Measurements from ENCODE around the gene CUEDC2. TPM values are rescaled to one million over a fixed set of nuclear protein-coding genes. Genes with fewer than 3 reads are reported as not detected.

CUEDC2 gene
- total RNA-seq, 1 experiment from 2014 or later = 40.2 TPM

- TF ChIP-seq, protein P1, sequence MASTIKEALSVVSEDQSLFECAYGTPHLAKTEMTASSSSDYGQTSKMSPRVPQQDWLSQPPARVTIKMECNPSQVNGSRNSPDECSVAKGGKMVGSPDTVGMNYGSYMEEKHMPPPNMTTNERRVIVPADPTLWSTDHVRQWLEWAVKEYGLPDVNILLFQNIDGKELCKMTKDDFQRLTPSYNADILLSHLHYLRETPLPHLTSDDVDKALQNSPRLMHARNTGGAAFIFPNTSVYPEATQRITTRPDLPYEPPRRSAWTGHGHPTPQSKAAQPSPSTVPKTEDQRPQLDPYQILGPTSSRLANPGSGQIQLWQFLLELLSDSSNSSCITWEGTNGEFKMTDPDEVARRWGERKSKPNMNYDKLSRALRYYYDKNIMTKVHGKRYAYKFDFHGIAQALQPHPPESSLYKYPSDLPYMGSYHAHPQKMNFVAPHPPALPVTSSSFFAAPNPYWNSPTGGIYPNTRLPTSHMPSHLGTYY (CRISPR knock-in tag; IDR thresholded peaks at IDR 0.05) = no peak
- TF ChIP-seq NFE2L1 (CRISPR knock-in tag; IDR thresholded peaks at IDR 0.05) (no peak; the same call in 1 of the 2 replicates), EMX1 (CRISPR knock-in tag; IDR thresholded peaks at IDR 0.05) (no peak), OVOL2 (CRISPR knock-in tag; IDR thresholded peaks at IDR 0.05; ENCODE audit: borderline replicate concordance) (no peak), ZMAT4 (CRISPR knock-in tag; IDR thresholded peaks at IDR 0.05) (no peak), IRF2 (CRISPR knock-in tag; IDR thresholded peaks at IDR 0.05; ENCODE audit: borderline replicate concordance, low read depth) (no peak)
Observed at GRCh38 chr10:102399217-102400021, 33.0 kb downstream of the CUEDC2 start (continued).

DNA sequence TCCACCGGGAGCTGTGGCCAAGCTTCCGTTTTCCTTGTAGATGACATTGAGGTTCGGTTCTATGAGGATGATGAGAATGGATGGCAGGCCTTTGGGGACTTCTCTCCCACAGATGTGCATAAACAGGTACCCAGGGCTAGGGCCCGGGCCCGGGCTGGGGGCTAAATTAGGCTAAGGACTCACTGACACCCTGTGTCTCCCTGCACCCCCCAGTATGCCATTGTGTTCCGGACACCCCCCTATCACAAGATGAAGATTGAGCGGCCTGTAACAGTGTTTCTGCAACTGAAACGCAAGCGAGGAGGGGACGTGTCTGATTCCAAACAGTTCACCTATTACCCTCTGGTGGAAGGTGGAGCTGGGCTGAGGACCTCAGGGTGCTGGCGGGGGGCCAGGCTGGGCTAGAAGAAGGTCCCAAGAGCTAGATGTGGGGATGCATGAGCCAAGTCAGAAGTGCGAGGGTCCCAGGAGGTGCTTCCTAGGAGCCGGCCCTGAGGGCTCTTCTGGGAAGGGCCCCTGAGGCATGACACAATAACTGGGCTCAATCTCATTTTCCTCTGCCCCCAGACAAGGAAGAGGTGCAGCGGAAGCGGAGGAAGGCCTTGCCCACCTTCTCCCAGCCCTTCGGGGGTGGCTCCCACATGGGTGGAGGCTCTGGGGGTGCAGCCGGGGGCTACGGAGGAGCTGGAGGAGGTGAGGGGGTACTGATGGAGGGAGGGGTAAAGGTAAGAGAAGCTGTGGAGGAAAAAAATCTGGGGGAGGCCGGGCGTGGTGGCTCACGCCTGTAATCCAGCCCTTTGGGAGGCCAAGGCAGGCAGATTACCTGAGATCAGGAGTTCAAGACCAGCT lies 34.0 kb downstream of the CUEDC2 start:
- ChIA-PET POLR2A (interaction anchor here (0.9 to 1.6 kb wide), 2 partner anchors 9 to 20 kb away, joined by 3 to 5 read pairs; partner anchors contain the start of gene PSD), CTCF (interaction anchor here (0.6 to 9.1 kb wide), 28 partner anchors 8 to 1378 kb away, joined by 3 to 115 read pairs (median 7); partner anchors contain the start of genes ACTR1A, C10orf95, ELOVL3 and FBXL15)
- DNase-seq (ENCODE audit: low spot score) (no peak), ATAC-seq (no peak)
- Mint-ChIP-seq H3K36me3 (no peaks in the 10 kb centered on the region; the same call in 1 of the 2 replicates), H3K4me1 (peaks cover 16% of the 10 kb centered on the region), H3K4me3 (peak overlapping the region; percentile 58), H3K27ac (no peak overlapping the region; the same call in 1 of the 2 replicates), H3K27me3 (ENCODE audit: low read depth) (peaks cover 31% of the 10 kb centered on the region), H3K9me3 (no peaks in the 10 kb centered on the region)
- TF ChIP-seq, protein P2, sequence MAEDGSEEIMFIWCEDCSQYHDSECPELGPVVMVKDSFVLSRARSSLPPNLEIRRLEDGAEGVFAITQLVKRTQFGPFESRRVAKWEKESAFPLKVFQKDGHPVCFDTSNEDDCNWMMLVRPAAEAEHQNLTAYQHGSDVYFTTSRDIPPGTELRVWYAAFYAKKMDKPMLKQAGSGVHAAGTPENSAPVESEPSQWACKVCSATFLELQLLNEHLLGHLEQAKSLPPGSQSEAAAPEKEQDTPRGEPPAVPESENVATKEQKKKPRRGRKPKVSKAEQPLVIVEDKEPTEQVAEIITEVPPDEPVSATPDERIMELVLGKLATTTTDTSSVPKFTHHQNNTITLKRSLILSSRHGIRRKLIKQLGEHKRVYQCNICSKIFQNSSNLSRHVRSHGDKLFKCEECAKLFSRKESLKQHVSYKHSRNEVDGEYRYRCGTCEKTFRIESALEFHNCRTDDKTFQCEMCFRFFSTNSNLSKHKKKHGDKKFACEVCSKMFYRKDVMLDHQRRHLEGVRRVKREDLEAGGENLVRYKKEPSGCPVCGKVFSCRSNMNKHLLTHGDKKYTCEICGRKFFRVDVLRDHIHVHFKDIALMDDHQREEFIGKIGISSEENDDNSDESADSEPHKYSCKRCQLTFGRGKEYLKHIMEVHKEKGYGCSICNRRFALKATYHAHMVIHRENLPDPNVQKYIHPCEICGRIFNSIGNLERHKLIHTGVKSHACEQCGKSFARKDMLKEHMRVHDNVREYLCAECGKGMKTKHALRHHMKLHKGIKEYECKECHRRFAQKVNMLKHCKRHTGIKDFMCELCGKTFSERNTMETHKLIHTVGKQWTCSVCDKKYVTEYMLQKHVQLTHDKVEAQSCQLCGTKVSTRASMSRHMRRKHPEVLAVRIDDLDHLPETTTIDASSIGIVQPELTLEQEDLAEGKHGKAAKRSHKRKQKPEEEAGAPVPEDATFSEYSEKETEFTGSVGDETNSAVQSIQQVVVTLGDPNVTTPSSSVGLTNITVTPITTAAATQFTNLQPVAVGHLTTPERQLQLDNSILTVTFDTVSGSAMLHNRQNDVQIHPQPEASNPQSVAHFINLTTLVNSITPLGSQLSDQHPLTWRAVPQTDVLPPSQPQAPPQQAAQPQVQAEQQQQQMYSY (CRISPR knock-in tag; IDR thresholded peaks at IDR 0.05) = no peak

DNA sequence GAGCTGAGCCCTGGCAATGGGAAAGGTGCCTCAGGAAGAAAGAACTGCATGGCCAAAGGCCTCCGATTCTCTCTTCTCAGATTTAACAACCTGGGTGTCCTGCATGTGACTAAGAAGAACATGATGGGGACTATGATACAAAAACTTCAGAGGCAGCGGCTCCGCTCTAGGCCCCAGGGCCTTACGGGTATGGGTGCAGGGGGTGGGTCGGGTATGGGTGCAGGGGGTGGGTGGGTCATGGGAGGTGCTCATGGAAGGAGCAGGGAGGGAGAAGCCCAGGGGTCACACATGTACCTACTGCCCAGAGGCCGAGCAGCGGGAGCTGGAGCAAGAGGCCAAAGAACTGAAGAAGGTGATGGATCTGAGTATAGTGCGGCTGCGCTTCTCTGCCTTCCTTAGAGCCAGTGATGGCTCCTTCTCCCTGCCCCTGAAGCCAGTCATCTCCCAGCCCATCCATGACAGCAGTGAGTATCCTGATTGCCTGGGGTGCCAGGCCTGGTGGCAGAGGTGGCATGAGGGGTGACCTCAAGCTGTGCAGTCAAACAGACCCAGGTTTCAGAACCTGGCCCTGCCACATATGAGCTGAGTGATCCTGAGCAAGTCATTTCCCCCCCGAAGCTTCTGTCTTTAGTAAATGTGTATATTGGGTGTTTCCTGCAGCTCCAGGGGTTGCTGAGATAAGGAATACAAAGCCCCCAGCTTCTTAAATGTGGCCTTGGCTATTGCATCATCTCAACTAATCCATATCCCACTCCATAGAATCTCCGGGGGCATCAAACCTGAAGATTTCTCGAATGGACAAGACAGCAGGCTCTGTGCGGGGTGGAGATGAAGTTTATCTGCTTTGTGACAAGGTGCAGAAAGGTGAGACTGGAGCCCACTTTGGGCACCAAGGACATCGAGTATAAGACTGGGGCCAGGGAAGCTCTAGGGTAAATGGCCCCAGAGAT lies 34.9 kb downstream of the CUEDC2 start:
- no peak overlapping the region for H3K27ac Mint-ChIP-seq
- TF ChIP-seq ZNF423 (CRISPR knock-in tag; IDR thresholded peaks at IDR 0.05) (no peak), ZNF232 (CRISPR knock-in tag; IDR thresholded peaks at IDR 0.05) (no peak), ZNF219 (CRISPR knock-in tag; IDR thresholded peaks at IDR 0.05; ENCODE audit: borderline replicate concordance) (no peak), ESRRA (CRISPR knock-in tag; IDR thresholded peaks at IDR 0.05; ENCODE audit: borderline replicate concordance) (no peak), NFATC4 (CRISPR knock-in tag; IDR thresholded peaks at IDR 0.05) (no peak), SP1 (CRISPR knock-in tag; conservative IDR thresholded peaks at IDR 0.05) (no peak), MXD4 (CRISPR knock-in tag; IDR thresholded peaks at IDR 0.05; ENCODE audit: borderline replicate concordance) (no peak), FOXK1 (CRISPR knock-in tag; IDR thresholded peaks at IDR 0.05) (no peak), GABPB1 (CRISPR knock-in tag; IDR thresholded peaks at IDR 0.05) (no peak)
- TF ChIP-seq, protein P3, sequence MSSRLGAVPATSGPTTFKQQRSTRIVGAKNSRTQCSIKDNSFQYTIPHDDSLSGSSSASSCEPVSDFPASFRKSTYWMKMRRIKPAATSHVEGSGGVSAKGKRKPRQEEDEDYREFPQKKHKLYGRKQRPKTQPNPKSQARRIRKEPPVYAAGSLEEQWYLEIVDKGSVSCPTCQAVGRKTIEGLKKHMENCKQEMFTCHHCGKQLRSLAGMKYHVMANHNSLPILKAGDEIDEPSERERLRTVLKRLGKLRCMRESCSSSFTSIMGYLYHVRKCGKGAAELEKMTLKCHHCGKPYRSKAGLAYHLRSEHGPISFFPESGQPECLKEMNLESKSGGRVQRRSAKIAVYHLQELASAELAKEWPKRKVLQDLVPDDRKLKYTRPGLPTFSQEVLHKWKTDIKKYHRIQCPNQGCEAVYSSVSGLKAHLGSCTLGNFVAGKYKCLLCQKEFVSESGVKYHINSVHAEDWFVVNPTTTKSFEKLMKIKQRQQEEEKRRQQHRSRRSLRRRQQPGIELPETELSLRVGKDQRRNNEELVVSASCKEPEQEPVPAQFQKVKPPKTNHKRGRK (CRISPR knock-in tag; IDR thresholded peaks at IDR 0.05; ENCODE audit: borderline replicate concordance) = no peak
- TF ChIP-seq, protein P4, sequence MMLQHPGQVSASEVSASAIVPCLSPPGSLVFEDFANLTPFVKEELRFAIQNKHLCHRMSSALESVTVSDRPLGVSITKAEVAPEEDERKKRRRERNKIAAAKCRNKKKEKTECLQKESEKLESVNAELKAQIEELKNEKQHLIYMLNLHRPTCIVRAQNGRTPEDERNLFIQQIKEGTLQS (CRISPR knock-in tag; conservative IDR thresholded peaks at IDR 0.05) = no peak
- TF ChIP-seq, protein P5, sequence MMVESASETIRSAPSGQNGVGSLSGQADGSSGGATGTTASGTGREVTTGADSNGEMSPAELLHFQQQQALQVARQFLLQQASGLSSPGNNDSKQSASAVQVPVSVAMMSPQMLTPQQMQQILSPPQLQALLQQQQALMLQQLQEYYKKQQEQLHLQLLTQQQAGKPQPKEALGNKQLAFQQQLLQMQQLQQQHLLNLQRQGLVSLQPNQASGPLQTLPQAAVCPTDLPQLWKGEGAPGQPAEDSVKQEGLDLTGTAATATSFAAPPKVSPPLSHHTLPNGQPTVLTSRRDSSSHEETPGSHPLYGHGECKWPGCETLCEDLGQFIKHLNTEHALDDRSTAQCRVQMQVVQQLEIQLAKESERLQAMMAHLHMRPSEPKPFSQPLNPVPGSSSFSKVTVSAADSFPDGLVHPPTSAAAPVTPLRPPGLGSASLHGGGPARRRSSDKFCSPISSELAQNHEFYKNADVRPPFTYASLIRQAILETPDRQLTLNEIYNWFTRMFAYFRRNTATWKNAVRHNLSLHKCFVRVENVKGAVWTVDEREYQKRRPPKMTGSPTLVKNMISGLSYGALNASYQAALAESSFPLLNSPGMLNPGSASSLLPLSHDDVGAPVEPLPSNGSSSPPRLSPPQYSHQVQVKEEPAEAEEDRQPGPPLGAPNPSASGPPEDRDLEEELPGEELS (CRISPR knock-in tag; IDR thresholded peaks at IDR 0.05) = no peak

More for the DNA sequence above, 34.9 kb downstream of the CUEDC2 start:
- peak overlapping the region; percentile 75; the same call in 1 of the 2 replicates for H3K4me3 Mint-ChIP-seq
- no peaks in the 10 kb centered on the region for H3K9me3 Mint-ChIP-seq
- no peaks in the 10 kb centered on the region; the same call in 1 of the 2 replicates for H3K36me3 Mint-ChIP-seq
- ChIA-PET CTCF (interaction anchor here (0.6 to 9.1 kb wide), 9 partner anchors 14 to 1378 kb away, joined by 3 to 115 read pairs (median 5); partner anchors contain the start of gene FBXL15), POLR2A (no interaction called here)
- no peak for ATAC-seq
- peaks cover 16% of the 10 kb centered on the region for H3K4me1 Mint-ChIP-seq
- peaks cover 40% of the 10 kb centered on the region for H3K27me3 Mint-ChIP-seq (ENCODE audit: low read depth)
- DNase-seq (ENCODE audit: low spot score) = no peak

All from WTC11 (cell line).